Measurements from ENCODE around the gene ABAT.

- no peak for TF ChIP-seq POLR2A (IDR thresholded peaks at IDR 0.05; ENCODE audit: low read length)
- TF ChIP-seq CEBPB (IDR thresholded peaks at IDR 0.05): no peak
- no peak for TF ChIP-seq HEYL (CRISPR knock-in tag; IDR thresholded peaks at IDR 0.05)
Observed at GRCh38 chr16:8631818-8632465, 42.5 kb upstream of the ABAT start.
